ENCODE measurements around the gene RAB5IF.
"Not testable (repeated sequence)": the region's sequence is repeated elsewhere in the genome, so short reads cannot be mapped to it uniquely, and the experiment has no call there.

RAB5IF gene

GRCh38 chr20:36633285-36633772 is 27.8 kb downstream of the RAB5IF start:
- Histone ChIP-seq H3K9me3 (ENCODE audit: control insufficient read depth, low read depth, low read length) (no peaks in the 10 kb centered on the region), H3K27me3 (ENCODE audit: control insufficient read depth, insufficient read depth, low read length) (no peaks in the 10 kb centered on the region), H3K27ac (ENCODE audit: low read length) (no peak overlapping the region), H3K4me1 (ENCODE audit: control insufficient read depth, low read depth, low read length) (no peaks in the 10 kb centered on the region), H3K36me3 (ENCODE audit: control insufficient read depth, low read depth, low read length) (no peaks in the 10 kb centered on the region), H3K9ac (ENCODE audit: low read length) (no peak overlapping the region), H3K4me3 (ENCODE audit: low read length) (no peak overlapping the region)

- Histone ChIP-seq H3K9ac (ENCODE audit: low read length) (no peak overlapping the region), H3K27ac (ENCODE audit: low read length) (no peak overlapping the region), H3K4me1 (ENCODE audit: control insufficient read depth, low read depth, low read length) (no peaks in the 10 kb centered on the region), H3K4me3 (ENCODE audit: low read length) (no peak overlapping the region), H3K36me3 (ENCODE audit: control insufficient read depth, low read depth, low read length) (no peaks in the 10 kb centered on the region), H3K9me3 (ENCODE audit: control insufficient read depth, low read depth, low read length) (no peaks in the 10 kb centered on the region), H3K27me3 (ENCODE audit: control insufficient read depth, insufficient read depth, low read length) (no peaks in the 10 kb centered on the region)
Observed at GRCh38 chr20:36634342-36634741, 28.8 kb downstream of the RAB5IF start.

DNA sequence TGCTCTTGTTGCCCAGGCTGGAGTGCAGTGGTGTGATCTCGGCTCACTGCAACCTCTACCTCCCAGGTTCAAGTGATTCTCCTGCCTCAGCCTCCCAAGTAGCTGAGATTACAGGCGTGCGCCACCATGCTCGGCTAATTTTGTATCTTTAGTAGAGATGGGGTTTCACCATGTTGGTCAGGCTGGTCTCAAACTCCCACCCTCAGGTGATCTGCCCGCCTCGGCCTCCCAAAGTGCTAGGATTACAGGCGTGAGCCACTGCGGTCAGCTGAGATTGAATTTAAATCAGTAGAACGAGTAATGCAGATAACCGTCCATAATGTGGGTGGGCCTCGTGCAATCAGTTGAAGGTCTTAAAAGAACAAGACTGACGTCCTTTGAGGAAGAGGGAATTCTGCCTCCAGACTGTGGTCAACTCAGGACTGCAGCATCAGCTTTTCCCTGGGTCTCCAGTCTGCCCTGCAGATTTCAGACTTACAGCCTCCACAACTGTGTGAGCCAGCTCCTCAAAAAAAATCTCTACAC is 33.4 kb downstream of the RAB5IF start:
- not testable (repeated sequence) for H3K36me3 ChIP-seq (ENCODE audit: control insufficient read depth, low read depth, low read length); H3K27me3 ChIP-seq (ENCODE audit: control insufficient read depth, insufficient read depth, low read length); H3K4me3 ChIP-seq (ENCODE audit: low read length); H3K27ac ChIP-seq (ENCODE audit: low read length); H3K4me1 ChIP-seq (ENCODE audit: control insufficient read depth, low read depth, low read length); H3K9me3 ChIP-seq (ENCODE audit: control insufficient read depth, low read depth, low read length); H3K9ac ChIP-seq (ENCODE audit: low read length)

- Histone ChIP-seq H3K4me3 (ENCODE audit: low read length) (no peak overlapping the region), H3K27me3 (ENCODE audit: control insufficient read depth, insufficient read depth, low read length) (no peaks in the 10 kb centered on the region), H3K9me3 (ENCODE audit: control insufficient read depth, low read depth, low read length) (no peaks in the 10 kb centered on the region), H3K9ac (ENCODE audit: low read length) (no peak overlapping the region), H3K4me1 (ENCODE audit: control insufficient read depth, low read depth, low read length) (peaks cover 7% of the 10 kb centered on the region), H3K36me3 (ENCODE audit: control insufficient read depth, low read depth, low read length) (no peaks in the 10 kb centered on the region), H3K27ac (ENCODE audit: low read length) (no peak overlapping the region)
Observed at GRCh38 chr20:36641506-36641843, 35.9 kb downstream of the RAB5IF start.

GRCh38 chr20:36642136-36642535 is 36.6 kb downstream of the RAB5IF start:
- Histone ChIP-seq H3K4me3 (ENCODE audit: low read length) (no peak overlapping the region), H3K4me1 (ENCODE audit: control insufficient read depth, low read depth, low read length) (peaks cover 13% of the 10 kb centered on the region), H3K36me3 (ENCODE audit: control insufficient read depth, low read depth, low read length) (no peaks in the 10 kb centered on the region), H3K9me3 (ENCODE audit: control insufficient read depth, low read depth, low read length) (no peaks in the 10 kb centered on the region), H3K27ac (ENCODE audit: low read length) (no peak overlapping the region), H3K9ac (ENCODE audit: low read length) (no peak overlapping the region), H3K27me3 (ENCODE audit: control insufficient read depth, insufficient read depth, low read length) (no peaks in the 10 kb centered on the region)

DNA sequence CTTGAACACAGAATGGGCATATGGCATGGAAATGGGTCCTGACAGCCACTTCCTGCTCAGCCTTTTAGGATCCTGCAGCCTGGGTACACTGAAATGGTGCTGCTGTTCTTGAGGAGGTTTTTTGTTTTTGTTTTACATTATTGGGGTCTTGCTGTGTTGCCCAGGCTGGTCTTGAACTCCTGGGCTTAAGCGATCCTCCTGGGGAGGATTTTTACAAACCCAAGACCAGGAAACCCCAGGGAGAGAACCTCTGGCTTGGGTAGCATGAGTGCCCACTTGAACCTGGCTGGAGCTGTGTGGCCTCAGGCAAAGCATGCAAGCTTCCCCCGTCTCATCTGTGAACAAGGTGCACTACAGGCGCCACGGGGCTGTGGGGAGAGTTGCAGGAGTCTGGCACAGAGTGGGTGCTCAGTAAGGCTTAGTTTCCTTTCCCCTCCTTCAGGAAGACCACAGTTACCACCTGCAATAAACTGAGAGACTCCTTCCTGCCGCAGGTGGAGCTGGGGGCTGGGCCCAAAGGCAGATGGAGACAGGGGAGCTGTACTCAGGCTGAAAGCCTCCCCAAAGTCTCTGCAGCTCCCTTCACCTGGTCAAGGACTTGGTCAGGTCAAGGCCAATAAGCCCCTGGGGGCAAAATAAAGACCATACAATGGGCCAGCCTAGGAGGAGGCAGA is 38.6 kb downstream of the RAB5IF start:
- Histone ChIP-seq H3K27ac (ENCODE audit: low read length) (no peak overlapping the region), H3K4me3 (ENCODE audit: low read length) (no peak overlapping the region), H3K27me3 (ENCODE audit: control insufficient read depth, insufficient read depth, low read length) (no peaks in the 10 kb centered on the region), H3K9me3 (ENCODE audit: control insufficient read depth, low read depth, low read length) (no peaks in the 10 kb centered on the region), H3K9ac (ENCODE audit: low read length) (no peak overlapping the region), H3K4me1 (ENCODE audit: control insufficient read depth, low read depth, low read length) (peaks cover 13% of the 10 kb centered on the region), H3K36me3 (ENCODE audit: control insufficient read depth, low read depth, low read length) (no peaks in the 10 kb centered on the region)

DNA sequence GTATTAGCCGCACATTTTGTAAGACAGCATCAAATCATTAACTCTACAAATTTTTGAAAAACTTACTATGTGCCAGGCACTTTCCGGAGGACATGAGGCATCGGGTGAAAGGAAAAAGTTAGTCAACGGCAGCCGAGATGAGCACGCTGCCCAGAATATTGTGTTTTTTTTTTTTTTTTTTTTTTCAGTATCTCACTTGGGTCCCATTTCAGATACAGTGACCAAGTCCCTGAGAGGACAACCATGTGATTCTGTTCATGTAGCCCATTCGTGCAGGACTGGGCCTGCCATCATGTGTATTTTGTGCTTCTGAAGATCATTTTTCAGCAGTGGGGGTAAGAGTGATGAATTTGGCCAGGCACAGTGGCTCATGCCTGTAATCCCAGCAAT is 39.1 kb downstream of the RAB5IF start:
- no peak overlapping the region for H3K4me3 ChIP-seq (ENCODE audit: low read length)

DNA sequence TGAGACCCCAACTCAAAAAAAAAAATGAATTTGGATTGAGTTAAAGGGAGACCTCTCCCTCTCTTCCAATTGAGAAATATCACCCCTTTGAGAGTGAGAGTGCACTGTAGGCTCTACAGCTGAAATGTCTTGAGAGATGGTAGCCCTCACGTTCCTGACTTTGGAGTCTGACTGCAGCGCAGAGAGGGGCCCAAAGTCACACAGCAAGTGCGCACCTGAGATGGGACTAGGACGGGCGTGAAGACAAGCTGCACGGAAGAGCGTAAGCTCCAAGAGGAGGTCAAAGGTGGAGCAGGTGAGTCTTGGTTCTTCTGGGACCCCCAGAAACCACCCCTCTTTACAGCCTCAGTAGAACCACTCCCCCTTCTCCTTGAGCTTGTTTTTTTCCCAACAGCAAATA is 39.8 kb downstream of the RAB5IF start:
- no peaks in the 10 kb centered on the region for H3K27me3 ChIP-seq (ENCODE audit: control insufficient read depth, insufficient read depth, low read length)
- H3K36me3 ChIP-seq (ENCODE audit: control insufficient read depth, low read depth, low read length) = no peaks in the 10 kb centered on the region
- H3K27ac ChIP-seq (ENCODE audit: low read length) = no peak overlapping the region
- H3K4me3 ChIP-seq (ENCODE audit: low read length) = no peak overlapping the region
- no peak overlapping the region for H3K9ac ChIP-seq (ENCODE audit: low read length)
- H3K9me3 ChIP-seq (ENCODE audit: control insufficient read depth, low read depth, low read length) = no peaks in the 10 kb centered on the region
- H3K4me1 ChIP-seq (ENCODE audit: control insufficient read depth, low read depth, low read length) = peaks cover 13% of the 10 kb centered on the region

More for the DNA sequence above, 39.1 kb downstream of the RAB5IF start:
- Histone ChIP-seq H3K9me3 (ENCODE audit: control insufficient read depth, low read depth, low read length) (no peaks in the 10 kb centered on the region), H3K4me1 (ENCODE audit: control insufficient read depth, low read depth, low read length) (peaks cover 13% of the 10 kb centered on the region), H3K9ac (ENCODE audit: low read length) (no peak overlapping the region), H3K27me3 (ENCODE audit: control insufficient read depth, insufficient read depth, low read length) (no peaks in the 10 kb centered on the region), H3K27ac (ENCODE audit: low read length) (no peak overlapping the region), H3K36me3 (ENCODE audit: control insufficient read depth, low read depth, low read length) (no peaks in the 10 kb centered on the region)

DNA sequence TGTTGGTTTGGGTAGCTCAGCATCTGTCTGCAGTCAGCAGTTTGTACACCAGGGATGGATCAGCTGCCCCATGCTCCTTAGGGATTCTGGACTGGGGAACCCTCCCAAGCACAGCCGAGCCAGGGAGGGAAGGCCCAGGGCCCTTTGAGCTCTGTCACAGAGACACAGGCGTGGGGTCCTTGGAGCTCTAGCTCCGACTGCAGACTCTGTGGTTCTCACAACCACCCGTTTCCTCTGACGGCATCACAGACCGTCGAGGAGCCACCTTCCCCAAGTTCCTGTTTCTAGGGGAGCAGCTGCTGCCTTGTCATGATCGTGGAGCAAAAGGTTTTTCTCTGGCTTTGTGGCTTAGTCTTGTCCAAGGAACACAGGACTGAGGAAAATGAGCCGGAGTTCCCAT is 40.4 kb downstream of the RAB5IF start, which contains the start of gene SLA2:
TSS of gene SLA2 (minus strand) at position 199 of the 400 bp plus-strand sequence. CDS start 4,861 bp downstream, outside the sequence.
- Histone ChIP-seq H3K4me3 (ENCODE audit: low read length) (no peak within 1 kb of the TSS), H3K4me1 (ENCODE audit: control insufficient read depth, low read depth, low read length) (peaks cover 13% of the 10 kb centered on the region), H3K9me3 (ENCODE audit: control insufficient read depth, low read depth, low read length) (no peaks in the 10 kb centered on the region), H3K9ac (ENCODE audit: low read length) (no peak within 1 kb of the TSS), H3K36me3 (ENCODE audit: control insufficient read depth, low read depth, low read length) (no peaks in the 10 kb centered on the region), H3K27ac (ENCODE audit: low read length) (no peak within 1 kb of the TSS), H3K27me3 (ENCODE audit: control insufficient read depth, insufficient read depth, low read length) (no peaks in the 10 kb centered on the region)

DNA sequence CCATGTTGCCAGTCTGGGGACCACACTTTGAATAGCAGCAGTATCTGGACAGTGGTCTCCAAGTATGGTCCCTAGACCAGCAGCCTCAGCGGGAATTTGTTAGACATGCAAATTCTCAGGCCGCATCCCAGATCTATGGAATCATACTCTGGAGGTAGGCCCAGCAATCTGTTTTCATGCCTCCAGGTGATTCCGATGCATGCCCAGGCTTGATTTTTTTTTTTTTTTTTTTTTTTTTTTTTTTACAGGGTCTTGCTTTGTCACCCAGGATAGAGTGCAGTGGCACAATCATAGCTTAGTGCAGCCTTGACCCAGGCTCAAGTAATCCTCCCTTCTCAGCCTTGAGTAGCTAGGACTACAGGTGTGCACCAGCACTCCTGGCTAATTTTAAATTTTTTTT is 41.1 kb downstream of the RAB5IF start:
- no peak overlapping the region for H3K27ac ChIP-seq (ENCODE audit: low read length)
- H3K9ac ChIP-seq (ENCODE audit: low read length) = no peak overlapping the region
- H3K36me3 ChIP-seq (ENCODE audit: control insufficient read depth, low read depth, low read length) = no peaks in the 10 kb centered on the region
- H3K27me3 ChIP-seq (ENCODE audit: control insufficient read depth, insufficient read depth, low read length) = no peaks in the 10 kb centered on the region
- no peaks in the 10 kb centered on the region for H3K9me3 ChIP-seq (ENCODE audit: control insufficient read depth, low read depth, low read length)
- H3K4me1 ChIP-seq (ENCODE audit: control insufficient read depth, low read depth, low read length) = peaks cover 13% of the 10 kb centered on the region
- no peak overlapping the region for H3K4me3 ChIP-seq (ENCODE audit: low read length)

- Histone ChIP-seq H3K9ac (ENCODE audit: low read length) (no peak overlapping the region), H3K4me3 (ENCODE audit: low read length) (no peak overlapping the region), H3K9me3 (ENCODE audit: control insufficient read depth, low read depth, low read length) (no peaks in the 10 kb centered on the region), H3K36me3 (ENCODE audit: control insufficient read depth, low read depth, low read length) (no peaks in the 10 kb centered on the region), H3K4me1 (ENCODE audit: control insufficient read depth, low read depth, low read length) (peaks cover 13% of the 10 kb centered on the region), H3K27me3 (ENCODE audit: control insufficient read depth, insufficient read depth, low read length) (no peaks in the 10 kb centered on the region), H3K27ac (ENCODE audit: low read length) (no peak overlapping the region)
Observed at GRCh38 chr20:36647196-36648121, 41.9 kb downstream of the RAB5IF start.

Measured in iPS-18a (cell line).